ENCODE results near the gene IRAK2.

- TF ChIP-seq, protein P1, sequence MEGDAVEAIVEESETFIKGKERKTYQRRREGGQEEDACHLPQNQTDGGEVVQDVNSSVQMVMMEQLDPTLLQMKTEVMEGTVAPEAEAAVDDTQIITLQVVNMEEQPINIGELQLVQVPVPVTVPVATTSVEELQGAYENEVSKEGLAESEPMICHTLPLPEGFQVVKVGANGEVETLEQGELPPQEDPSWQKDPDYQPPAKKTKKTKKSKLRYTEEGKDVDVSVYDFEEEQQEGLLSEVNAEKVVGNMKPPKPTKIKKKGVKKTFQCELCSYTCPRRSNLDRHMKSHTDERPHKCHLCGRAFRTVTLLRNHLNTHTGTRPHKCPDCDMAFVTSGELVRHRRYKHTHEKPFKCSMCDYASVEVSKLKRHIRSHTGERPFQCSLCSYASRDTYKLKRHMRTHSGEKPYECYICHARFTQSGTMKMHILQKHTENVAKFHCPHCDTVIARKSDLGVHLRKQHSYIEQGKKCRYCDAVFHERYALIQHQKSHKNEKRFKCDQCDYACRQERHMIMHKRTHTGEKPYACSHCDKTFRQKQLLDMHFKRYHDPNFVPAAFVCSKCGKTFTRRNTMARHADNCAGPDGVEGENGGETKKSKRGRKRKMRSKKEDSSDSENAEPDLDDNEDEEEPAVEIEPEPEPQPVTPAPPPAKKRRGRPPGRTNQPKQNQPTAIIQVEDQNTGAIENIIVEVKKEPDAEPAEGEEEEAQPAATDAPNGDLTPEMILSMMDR (IDR thresholded peaks at IDR 0.05) = no peak
- TF ChIP-seq, protein P2, sequence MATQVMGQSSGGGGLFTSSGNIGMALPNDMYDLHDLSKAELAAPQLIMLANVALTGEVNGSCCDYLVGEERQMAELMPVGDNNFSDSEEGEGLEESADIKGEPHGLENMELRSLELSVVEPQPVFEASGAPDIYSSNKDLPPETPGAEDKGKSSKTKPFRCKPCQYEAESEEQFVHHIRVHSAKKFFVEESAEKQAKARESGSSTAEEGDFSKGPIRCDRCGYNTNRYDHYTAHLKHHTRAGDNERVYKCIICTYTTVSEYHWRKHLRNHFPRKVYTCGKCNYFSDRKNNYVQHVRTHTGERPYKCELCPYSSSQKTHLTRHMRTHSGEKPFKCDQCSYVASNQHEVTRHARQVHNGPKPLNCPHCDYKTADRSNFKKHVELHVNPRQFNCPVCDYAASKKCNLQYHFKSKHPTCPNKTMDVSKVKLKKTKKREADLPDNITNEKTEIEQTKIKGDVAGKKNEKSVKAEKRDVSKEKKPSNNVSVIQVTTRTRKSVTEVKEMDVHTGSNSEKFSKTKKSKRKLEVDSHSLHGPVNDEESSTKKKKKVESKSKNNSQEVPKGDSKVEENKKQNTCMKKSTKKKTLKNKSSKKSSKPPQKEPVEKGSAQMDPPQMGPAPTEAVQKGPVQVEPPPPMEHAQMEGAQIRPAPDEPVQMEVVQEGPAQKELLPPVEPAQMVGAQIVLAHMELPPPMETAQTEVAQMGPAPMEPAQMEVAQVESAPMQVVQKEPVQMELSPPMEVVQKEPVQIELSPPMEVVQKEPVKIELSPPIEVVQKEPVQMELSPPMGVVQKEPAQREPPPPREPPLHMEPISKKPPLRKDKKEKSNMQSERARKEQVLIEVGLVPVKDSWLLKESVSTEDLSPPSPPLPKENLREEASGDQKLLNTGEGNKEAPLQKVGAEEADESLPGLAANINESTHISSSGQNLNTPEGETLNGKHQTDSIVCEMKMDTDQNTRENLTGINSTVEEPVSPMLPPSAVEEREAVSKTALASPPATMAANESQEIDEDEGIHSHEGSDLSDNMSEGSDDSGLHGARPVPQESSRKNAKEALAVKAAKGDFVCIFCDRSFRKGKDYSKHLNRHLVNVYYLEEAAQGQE (IDR thresholded peaks at IDR 0.05; ENCODE audit: insufficient read depth in 1 of 2, low read depth in 2 of 2, low read length in 1 of 2) = no peak
- no peak for TF ChIP-seq POLR2AphosphoS5 (IDR thresholded peaks at IDR 0.05; ENCODE audit: low read depth, low read length)
Observed at GRCh38 chr3:10255835-10256234, 91.1 kb downstream of the IRAK2 start.

All from Panc1 (cell line).